WTC11 (cell line): Measurements from ENCODE around the gene FGD2.

ENCODE experiments used
- CTCF ChIP-seq: fragments of 200-600 bp; IDR thresholded peaks from 2 replicates; pipeline ENCODE4 v1.8.0; 2022; ENCODE audit warnings: antibody characterized with exemption
- ESRRA ChIP-seq: sonication (generic); formaldehyde crosslinking; IDR thresholded peaks from 2 replicates; pipeline ENCODE4 v1.8.1; 2022; ENCODE audit warnings: mild to moderate bottlenecking, missing genetic modification reagents, borderline replicate concordance
- USF2 ChIP-seq: sonication (generic); formaldehyde crosslinking; IDR thresholded peaks from 2 replicates; pipeline ENCODE4 v1.8.1; 2023; ENCODE audit warnings: mild to moderate bottlenecking, missing genetic modification reagents, moderate library complexity
- TF ChIP-seq, protein P1 (sequence below): sonication (generic); formaldehyde crosslinking; IDR thresholded peaks from 2 replicates; pipeline ENCODE4 v1.8.0; 2023; ENCODE audit warnings: missing genetic modification reagents, mild to moderate bottlenecking, borderline replicate concordance

GRCh38 chr6:37024656-37025337 lies 19.3 kb downstream of the FGD2 start:
- TF ChIP-seq ESRRA (CRISPR knock-in tag) = no peak
- TF ChIP-seq, protein P1, sequence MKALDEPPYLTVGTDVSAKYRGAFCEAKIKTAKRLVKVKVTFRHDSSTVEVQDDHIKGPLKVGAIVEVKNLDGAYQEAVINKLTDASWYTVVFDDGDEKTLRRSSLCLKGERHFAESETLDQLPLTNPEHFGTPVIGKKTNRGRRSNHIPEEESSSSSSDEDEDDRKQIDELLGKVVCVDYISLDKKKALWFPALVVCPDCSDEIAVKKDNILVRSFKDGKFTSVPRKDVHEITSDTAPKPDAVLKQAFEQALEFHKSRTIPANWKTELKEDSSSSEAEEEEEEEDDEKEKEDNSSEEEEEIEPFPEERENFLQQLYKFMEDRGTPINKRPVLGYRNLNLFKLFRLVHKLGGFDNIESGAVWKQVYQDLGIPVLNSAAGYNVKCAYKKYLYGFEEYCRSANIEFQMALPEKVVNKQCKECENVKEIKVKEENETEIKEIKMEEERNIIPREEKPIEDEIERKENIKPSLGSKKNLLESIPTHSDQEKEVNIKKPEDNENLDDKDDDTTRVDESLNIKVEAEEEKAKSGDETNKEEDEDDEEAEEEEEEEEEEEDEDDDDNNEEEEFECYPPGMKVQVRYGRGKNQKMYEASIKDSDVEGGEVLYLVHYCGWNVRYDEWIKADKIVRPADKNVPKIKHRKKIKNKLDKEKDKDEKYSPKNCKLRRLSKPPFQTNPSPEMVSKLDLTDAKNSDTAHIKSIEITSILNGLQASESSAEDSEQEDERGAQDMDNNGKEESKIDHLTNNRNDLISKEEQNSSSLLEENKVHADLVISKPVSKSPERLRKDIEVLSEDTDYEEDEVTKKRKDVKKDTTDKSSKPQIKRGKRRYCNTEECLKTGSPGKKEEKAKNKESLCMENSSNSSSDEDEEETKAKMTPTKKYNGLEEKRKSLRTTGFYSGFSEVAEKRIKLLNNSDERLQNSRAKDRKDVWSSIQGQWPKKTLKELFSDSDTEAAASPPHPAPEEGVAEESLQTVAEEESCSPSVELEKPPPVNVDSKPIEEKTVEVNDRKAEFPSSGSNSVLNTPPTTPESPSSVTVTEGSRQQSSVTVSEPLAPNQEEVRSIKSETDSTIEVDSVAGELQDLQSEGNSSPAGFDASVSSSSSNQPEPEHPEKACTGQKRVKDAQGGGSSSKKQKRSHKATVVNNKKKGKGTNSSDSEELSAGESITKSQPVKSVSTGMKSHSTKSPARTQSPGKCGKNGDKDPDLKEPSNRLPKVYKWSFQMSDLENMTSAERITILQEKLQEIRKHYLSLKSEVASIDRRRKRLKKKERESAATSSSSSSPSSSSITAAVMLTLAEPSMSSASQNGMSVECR (CRISPR knock-in tag) = no peak
- TF ChIP-seq CTCF = no peak
- no peak for TF ChIP-seq USF2
